Endometrium (tissue), 2 donors: ENCODE data around the gene ZBTB46.
"Not testable (repeated sequence)": the region's sequence is repeated elsewhere in the genome, so short reads cannot be mapped to it uniquely, and the experiment has no call there.

Experiments used
- FAIRE-seq: peaks from 2 replicates; lab custom pipeline; 2012; peaks lifted over from hg19 to GRCh38; lab: Jason Lieb, UNC
- donor health status: control.
- donor health status: control.

Gene ZBTB46

GRCh38 chr20:63858393-63859165 is 27.5 kb upstream of the ZBTB46 start:
- FAIRE-seq, result peak; percentile 83

- FAIRE-seq, result no peak
Observed at GRCh38 chr20:63857764-63858392, 26.8 kb upstream of the ZBTB46 start.

- FAIRE-seq, result no peak
Observed at GRCh38 chr20:63856098-63856511, 25.0 kb upstream of the ZBTB46 start.

DNA sequence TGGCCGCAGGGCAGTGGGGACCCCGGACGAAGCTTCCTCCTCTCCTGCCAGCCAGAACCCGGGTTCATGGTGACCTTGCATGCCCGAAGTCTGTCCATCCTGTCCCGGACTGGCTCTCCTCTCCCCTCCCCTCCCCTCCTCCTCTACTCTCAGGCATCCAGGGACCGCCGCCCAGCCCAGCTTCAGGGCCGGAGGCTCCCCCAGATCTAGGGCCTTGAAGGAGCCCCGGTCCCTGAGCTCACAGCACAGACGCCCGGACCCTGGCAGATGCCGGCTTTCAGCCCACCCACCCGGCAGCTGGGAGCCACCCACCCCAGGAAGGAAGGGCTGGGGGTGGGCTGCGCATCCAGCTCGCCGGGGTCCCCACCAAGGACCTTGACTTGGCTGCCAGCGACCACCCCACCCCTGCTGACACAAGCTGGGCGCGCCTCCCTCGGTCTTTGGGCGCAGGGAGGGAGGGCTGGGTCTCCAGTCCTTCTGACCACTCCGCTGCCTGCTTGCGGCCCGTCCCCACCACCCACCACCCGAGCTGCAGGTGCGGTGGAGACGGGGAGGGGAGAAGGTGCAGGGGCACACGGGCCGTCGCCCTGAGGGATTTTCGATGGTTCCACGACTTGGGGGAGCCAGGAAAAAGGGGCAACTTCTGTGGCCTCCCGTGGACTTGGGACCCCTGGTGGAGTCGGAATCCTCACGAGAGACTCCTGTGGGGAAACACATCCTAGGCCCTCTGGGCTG is 24.5 kb upstream of the ZBTB46 start:
- FAIRE-seq, result no peak

DNA sequence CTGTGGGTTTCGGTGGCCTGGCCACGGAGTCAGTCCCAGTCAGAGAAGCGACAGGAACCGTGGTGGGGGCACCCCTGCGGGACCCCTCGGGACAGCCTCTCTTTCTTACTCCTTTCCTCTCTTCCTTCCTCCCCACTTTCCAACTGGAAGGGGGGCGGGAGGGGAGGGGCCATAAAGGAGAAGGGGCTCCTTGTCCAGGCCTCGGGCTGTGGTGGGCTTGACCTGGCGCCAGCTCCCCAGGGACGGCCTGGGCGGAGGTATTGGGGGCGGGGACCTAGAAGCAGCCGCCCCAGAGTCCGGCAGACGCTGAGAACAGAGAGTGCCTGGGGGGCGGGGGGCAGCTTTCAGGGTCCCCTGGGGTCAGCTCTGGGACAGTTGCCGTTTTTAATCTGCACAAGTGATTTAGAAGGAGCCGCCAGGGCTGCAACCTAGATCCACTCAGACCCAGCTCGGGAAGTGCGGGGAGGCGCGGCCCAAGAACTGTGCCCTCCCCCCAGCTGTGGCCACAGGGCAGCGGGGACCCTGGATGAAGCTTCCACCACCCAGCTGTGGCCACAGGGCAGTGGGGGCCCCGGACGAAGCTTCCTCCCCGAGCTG is 23.8 kb upstream of the ZBTB46 start:
- FAIRE-seq, result no peak

- no peak for FAIRE-seq
Observed at GRCh38 chr20:63854069-63854765, 23.2 kb upstream of the ZBTB46 start.

DNA sequence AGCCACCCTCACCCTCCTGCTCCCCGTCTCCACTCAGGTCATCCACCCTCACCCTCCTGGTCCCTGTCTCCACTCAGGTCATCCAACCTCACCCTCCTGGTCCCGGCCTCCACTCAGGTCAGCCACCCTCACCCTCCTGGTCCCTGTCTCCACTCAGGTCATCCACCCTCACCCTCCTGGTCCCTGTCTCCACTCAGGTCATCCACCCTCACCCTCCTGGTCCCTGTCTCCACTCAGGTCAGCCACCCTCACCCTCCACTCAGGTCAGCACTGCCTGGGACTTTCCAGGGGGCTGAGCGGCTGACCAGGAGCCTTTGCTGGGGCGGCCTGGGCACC is 22.6 kb upstream of the ZBTB46 start:
- FAIRE-seq, result not testable (repeated sequence)

DNA sequence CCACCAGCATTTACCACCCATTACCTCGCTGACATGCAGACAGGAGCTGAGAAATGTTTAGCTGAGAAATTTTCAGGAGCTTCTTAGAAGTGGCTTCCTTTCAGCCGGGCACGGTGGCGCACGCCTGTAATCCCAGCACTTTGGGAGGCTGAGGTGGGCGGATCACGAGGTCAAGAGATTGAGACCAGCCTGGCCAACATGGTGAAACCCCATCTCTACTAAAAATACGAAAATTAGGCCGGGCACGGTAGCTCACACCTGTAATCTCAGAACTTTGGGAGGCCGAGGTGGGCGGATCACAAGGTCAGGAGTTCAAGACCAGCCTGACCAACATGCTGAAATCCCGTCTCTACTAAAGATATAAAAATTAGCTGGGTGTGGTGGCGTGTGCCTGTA is 20.5 kb upstream of the ZBTB46 start:
- FAIRE-seq, result not testable (repeated sequence)

DNA sequence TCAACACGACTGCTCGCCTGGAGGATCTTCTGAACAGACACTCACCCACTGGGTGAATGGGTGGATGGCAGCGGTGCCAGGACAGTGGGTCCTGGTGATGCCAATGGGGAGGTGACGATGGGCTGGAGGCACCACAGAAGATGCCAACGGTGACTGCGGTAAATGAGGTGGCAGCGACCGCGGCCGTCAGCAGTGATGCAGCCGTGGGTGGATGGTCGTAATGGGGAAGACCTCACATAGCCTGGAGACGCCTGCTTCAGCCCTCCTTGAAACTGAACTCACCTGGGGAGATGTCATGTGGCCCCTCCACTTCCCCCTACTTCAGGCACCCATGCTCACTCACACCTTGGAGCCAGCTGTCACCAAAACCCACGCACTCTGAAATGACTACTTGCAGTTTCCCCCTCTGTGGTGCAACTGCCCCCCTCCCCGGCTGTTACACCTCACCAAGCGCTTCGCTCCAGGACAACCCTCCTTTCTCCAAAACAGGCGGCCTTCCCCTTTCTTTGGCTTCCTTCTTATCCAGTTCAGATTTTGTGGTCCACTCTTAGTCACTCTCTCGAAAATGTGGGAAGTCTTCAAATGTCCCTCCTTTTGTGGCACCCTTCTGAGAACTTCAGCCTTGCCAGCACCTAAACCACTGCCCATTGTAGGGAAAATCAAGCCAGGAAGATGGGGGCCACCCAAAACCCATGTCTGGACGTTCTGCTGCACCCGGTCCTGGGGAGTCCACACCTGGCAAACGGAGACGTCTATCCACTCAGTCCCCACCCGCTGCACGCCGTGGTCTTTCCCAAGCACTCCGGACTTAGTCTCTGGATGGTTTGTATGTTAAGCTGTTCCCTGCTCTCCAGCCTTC is 19.9 kb upstream of the ZBTB46 start:
- no peak for FAIRE-seq

- FAIRE-seq, result no peak
Observed at GRCh38 chr20:63848003-63848911, 17.2 kb upstream of the ZBTB46 start.

- no peak for FAIRE-seq
Observed at GRCh38 chr20:63847237-63848002, 16.4 kb upstream of the ZBTB46 start.

DNA sequence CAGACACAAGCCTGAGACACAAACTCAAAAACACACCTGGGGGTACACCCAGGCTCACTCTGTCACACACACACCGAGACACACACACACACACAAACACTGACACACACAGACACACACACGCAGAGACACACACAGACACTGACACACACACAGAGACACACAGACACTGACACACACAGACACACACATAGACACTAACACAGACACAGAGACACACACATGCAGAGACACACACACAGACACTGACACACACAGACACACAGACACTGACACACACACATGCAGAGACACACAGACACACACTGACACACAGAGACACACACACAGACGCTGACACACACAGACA is 15.8 kb upstream of the ZBTB46 start:
- no peak for FAIRE-seq

DNA sequence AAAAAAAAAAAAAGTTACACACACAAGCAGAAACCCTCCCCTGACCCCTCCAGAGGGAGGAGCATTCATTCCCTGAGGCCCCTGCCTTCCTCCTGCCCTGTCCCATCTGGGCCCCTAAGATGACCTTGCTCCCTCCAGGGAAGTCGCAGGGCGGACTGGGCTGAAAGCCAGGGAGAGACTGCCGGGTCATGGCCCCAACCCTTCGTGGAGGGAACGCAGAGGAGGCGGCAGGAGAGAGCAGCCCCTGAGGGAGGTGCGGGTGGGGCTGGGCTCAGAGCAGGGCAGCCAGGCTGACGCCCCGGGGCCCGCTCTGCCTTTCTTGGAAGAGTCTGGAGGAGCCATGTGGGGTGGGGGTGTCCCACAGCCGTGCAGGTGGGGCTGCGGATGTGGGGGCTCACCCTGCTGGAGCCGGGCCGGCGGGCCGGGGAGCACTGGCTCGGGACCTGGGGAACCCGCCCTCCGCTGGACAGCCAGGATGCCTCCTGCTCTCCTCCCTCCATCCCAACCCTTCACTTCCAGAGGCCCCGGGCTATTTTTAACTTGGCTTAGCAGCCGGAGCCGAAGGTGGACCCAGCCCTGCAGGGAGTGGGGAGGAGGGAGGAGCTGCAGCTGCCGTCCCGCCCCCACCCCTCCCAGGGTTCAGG is 15.2 kb upstream of the ZBTB46 start:
- no peak for FAIRE-seq

DNA sequence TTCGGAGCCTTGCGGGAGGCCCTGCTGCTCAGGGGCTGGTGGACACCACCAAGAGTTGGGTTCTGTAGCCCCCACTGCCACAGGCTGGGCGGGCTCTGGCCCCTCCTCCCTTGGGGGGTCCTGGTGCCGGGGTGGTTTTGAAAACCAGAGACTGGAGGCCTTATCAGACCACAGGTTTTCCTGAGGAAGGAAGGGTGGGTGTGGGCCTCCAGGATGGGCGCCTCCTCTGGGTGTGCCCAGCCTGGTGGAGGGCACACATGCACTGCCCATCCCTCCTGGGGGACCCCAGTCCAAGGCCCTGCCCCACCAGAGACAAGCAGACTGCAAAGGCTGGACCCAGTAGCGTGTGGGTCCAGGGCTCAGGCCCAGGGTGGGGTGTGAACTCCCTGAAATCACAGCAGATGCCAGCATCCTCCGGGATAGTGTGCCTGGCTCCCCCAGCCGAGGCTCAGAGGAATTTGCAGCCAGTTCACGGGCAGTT is 13.5 kb upstream of the ZBTB46 start:
- FAIRE-seq, result no peak

GRCh38 chr20:63843778-63844177 is 12.7 kb upstream of the ZBTB46 start:
- no peak for FAIRE-seq

DNA sequence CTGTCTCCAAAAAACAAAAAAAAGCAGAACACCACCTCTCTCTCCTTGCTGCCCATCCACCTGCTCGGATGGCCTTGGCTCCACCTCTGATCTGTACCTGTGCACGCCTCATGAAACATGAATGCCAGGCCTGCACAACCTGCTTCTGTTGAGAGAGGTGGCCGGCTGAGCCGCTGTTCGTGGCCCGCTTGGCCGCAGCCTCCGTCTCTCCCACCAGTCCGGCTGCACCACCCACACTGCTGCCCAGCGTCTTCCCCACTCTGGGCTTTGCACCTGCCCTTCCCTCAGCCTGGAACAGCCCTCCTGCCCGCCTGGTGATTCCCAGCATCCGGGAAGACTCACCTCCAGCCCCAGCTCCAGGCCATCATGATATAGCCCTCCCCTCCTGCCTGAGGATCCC is 12.2 kb upstream of the ZBTB46 start:
- FAIRE-seq, result no peak

DNA sequence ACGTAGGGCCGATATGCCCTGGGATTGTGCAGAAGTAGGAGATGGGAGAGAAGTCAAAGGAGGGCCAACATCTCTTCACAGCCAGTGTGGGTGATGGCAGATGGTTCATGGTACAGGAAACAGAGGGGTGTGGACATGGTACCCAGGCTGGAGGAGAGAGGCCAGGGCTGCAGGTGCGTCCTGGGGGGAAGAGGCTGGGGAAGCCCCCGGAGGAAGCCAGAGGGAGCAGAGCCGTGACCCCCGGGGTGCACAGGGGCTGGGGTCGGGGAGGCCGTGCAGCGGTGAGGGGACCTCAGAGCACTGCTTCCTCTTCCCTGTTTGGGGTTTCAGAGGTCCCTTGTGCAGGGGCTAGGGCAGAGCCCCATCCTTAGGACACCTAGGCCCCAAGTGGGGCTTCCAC is 11.2 kb upstream of the ZBTB46 start:
- FAIRE-seq, result no peak

- FAIRE-seq, result no peak
Observed at GRCh38 chr20:63840405-63840828, 9.4 kb upstream of the ZBTB46 start.

- FAIRE-seq, result no peak
Observed at GRCh38 chr20:63839620-63840019, 8.6 kb upstream of the ZBTB46 start.
